Bronchus fibroblast of lung (primary cell): ENCODE results near the gene PSMD3. TPM values are rescaled to one million over a fixed set of nuclear protein-coding genes. Genes with fewer than 3 reads are reported as not detected.

Source experiments
- total RNA-seq: library from RNA; depleted of rRNA; stranded (reverse); fragments of >200 nt; gene quantifications from 2 replicates; pipeline ENCODE4 v1.2.3, GENCODE V29; 2015

The PSMD3 gene
- total RNA-seq: 149 TPM in 2 replicates

DNA sequence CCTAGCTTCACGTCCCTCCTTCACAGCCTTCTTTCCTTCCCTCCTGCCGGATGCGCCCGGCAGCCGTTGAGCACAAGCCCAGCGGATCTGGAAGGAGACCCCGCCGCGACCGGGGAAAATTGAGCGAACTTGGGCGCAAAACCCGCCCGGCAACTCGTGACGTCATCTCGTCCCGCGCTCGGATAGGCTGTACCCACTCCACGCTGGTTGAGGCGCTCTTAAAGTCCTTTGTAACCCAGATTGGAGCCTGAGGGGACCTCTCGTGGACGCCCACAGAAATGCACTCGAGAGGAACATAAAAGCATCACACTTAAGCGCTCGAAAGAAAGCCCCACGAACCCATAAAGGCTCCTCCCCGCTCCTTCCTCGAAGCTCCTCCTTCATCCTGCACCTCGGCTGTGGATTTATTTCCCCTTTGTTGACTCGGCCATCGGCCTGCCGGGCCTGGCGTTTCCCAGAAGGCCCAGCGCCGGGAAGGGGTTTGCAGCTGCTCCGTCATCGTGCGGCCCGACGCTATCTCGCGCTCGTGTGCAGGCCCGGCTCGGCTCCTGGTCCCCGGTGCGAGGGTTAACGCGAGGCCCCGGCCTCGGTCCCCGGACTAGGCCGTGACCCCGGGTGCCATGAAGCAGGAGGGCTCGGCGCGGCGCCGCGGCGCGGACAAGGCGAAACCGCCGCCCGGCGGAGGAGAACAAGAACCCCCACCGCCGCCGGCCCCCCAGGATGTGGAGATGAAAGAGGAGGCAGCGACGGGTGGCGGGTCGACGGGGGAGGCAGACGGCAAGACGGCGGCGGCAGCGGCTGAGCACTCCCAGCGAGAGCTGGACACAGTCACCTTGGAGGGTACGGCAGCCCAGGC is at the start of gene PSMD3:
TSS of gene PSMD3 (plus strand) at position 457 of the 856 bp plus-strand sequence. CDS start at position 621, 164 bp downstream.

GRCh38 chr17:39962642-39963220 is 17.9 kb upstream of the PSMD3 start, which contains the start of gene GSDMA:
Gene GSDMA (plus strand): TSS chr17:39963004. CDS start chr17:39965688, 2,684 bp downstream.

GRCh38 chr17:40015005-40015997 is 34.7 kb downstream of the PSMD3 start, which contains the start of gene CSF3:
Gene CSF3 (plus strand): TSS chr17:40015440. CDS start chr17:40015475, 35 bp downstream.

Other genes with a start within 250 kb of the PSMD3 start
- gene GRB7, start 242.9 kb upstream of the PSMD3 start, total RNA-seq: 0.45 and 0.84 TPM in 2 replicates
- not detected in 2 replicates for gene IKZF3, start 116.5 kb upstream of the PSMD3 start, total RNA-seq
- gene ZPBP2, start 112.6 kb upstream of the PSMD3 start, total RNA-seq: not detected in 2 replicates
- 1.9 and 3.7 TPM in 2 replicates for gene GSDMB, start 62.2 kb upstream of the PSMD3 start, total RNA-seq
- 24.4 and 32.1 TPM in 2 replicates for gene ORMDL3, start 53.2 kb upstream of the PSMD3 start, total RNA-seq
- gene LRRC3C, start 53.1 kb upstream of the PSMD3 start, total RNA-seq: not detected in 2 replicates
- gene GSDMA, start 17.8 kb upstream of the PSMD3 start, total RNA-seq: not detected in 2 replicates
- 1.3 and 2.7 TPM in 2 replicates for gene CSF3, start 34.6 kb downstream of the PSMD3 start, total RNA-seq
- 86.4 and 90.4 TPM in 2 replicates for gene MED24, start 73.6 kb downstream of the PSMD3 start, total RNA-seq
- 24.5 and 24.7 TPM in 2 replicates for gene THRA, start 82.2 kb downstream of the PSMD3 start, total RNA-seq
- gene NR1D1, start 119.8 kb downstream of the PSMD3 start, total RNA-seq: 1.3 and 1.8 TPM in 2 replicates
- 36.1 and 46.1 TPM in 2 replicates for gene MSL1, start 141.2 kb downstream of the PSMD3 start, total RNA-seq
- 28.8 and 32.1 TPM in 2 replicates for gene CASC3, start 159.7 kb downstream of the PSMD3 start, total RNA-seq
- gene RAPGEFL1, start 196.7 kb downstream of the PSMD3 start, total RNA-seq: 0.84 and 0.89 TPM in 2 replicates
- gene WIPF2, start 238.5 kb downstream of the PSMD3 start, total RNA-seq: 5.4 and 5.5 TPM in 2 replicates